B cell (primary cell): ENCODE measurements around the gene SLC35B3. TPM values are rescaled to one million over a fixed set of nuclear protein-coding genes. Genes with fewer than 3 reads are reported as not detected.

Experiments
- ATAC-seq: fragments of 200-7000 bp; cut with Tn5 transposase; one replicate; pipeline ENCODE4 v1.10.0; 2021; ENCODE audit warnings: low read depth, mild to moderate bottlenecking, moderate number of reproducible peaks, moderate library complexity
- CTCF ChIA-PET: fragments of 350-600 bp; sonication (Branson Sonifier 250); formaldehyde crosslinking; loops from one replicate; lab custom pipeline; 2021; ENCODE audit warnings: antibody characterized with exemption, inconsistent platforms; lab: Charles Lee
- POLR2A ChIA-PET: fragments of 350-600 bp; sonication (Branson Sonifier 250); formaldehyde crosslinking; loops from one replicate; lab custom pipeline; 2021; ENCODE audit warnings: antibody characterized with exemption; lab: Charles Lee
- DNase-seq: peaks from one replicate; pipeline ENCODE4 v3.0.0; 2013
- H2AFZ ChIP-seq: 2 replicates; pipeline ENCODE4 v1.6.1; 2012; ENCODE audit warnings: mild to moderate bottlenecking, low read depth, low read length; ENCODE audit not compliant: insufficient read depth, poor library complexity, severe bottlenecking
- H3K27ac ChIP-seq, 2 donors: 1 replicate in 1 of 2; 2 replicates in 1 of 2; pipeline ENCODE4 v1.5.1; 2012 to 2013; ENCODE audit warnings: low read length in 2 of 2, mild to moderate bottlenecking in 2 of 2, moderate library complexity in 1 of 2
- H3K27me3 ChIP-seq, 4 experiments: fragments of 200-600 bp in 1 of 4; sonication (generic) in 1 of 4; replicated peaks in 1 of 4; 1 replicate in 2 of 4; 2 replicates in 2 of 4; pipeline versions ENCODE4 v1.6.1 to v1.7.0; 2013 to 2016; ENCODE audit warnings: low read length in 3 of 4, mild to moderate bottlenecking in 2 of 4, mixed read lengths in 1 of 4, moderate library complexity in 1 of 4; ENCODE audit not compliant: insufficient read depth in 4 of 4, control insufficient read depth in 3 of 4; ENCODE audit errors: control extremely low read depth in 1 of 4
- H3K36me3 ChIP-seq, 2 experiments: replicated peaks in 1 of 2; 1 replicate in 1 of 2; 2 replicates in 1 of 2; pipeline versions ENCODE4 v1.6.1 to v1.7.1; 2013; ENCODE audit warnings: low read length in 1 of 2; ENCODE audit not compliant: insufficient read depth in 2 of 2, control insufficient read depth in 1 of 2; ENCODE audit errors: control extremely low read depth in 1 of 2, extremely low read depth in 1 of 2
- H3K4me1 ChIP-seq, 2 donors: fragments of 200-600 bp in 1 of 2; sonication (generic) in 1 of 2; 1 replicate in 1 of 2; 2 replicates in 1 of 2; pipeline versions ENCODE4 v1.5.1 to v1.6.1; 2013 to 2017; ENCODE audit warnings: low read length in 2 of 2; ENCODE audit not compliant: control insufficient read depth in 2 of 2, insufficient read depth in 2 of 2
- H3K4me2 ChIP-seq: replicated peaks from 2 replicates; pipeline ENCODE3; 2012; ENCODE audit warnings: mild to moderate bottlenecking, low read depth, low read length; ENCODE audit not compliant: poor library complexity, severe bottlenecking
- H3K4me3 ChIP-seq, 5 experiments: fragments of 200-600 bp in 1 of 5; sonication (generic) in 1 of 5; 1 replicate in 3 of 5; 2 replicates in 2 of 5; pipeline versions ENCODE4 v1.5.1 to v1.7.0; 2011 to 2016; ENCODE audit warnings: low read length in 4 of 5, mild to moderate bottlenecking in 4 of 5, low read depth in 2 of 5, control low read depth in 1 of 5, moderate library complexity in 1 of 5; ENCODE audit not compliant: insufficient read depth in 1 of 5; ENCODE audit errors: control extremely low read depth in 1 of 5, extremely low read depth in 1 of 5
- H3K79me2 ChIP-seq: fragments of 200-600 bp; sonication (generic); one replicate; pipeline ENCODE4 v1.6.0; 2016; ENCODE audit warnings: low read length; ENCODE audit not compliant: control insufficient read depth, insufficient read depth
- H3K9ac ChIP-seq: fragments of 200-600 bp; sonication (generic); 2 replicates; pipeline ENCODE4 v1.6.1; 2017; ENCODE audit warnings: mild to moderate bottlenecking, low read length, moderate library complexity
- H3K9me3 ChIP-seq, 3 donors: one replicate each; pipeline versions ENCODE4 v1.6.1 to v1.7.1; 2013; ENCODE audit warnings: low read length in 2 of 3; ENCODE audit not compliant: control insufficient read depth in 2 of 3, insufficient read depth in 1 of 3; ENCODE audit errors: control extremely low read depth in 1 of 3
- H4K20me1 ChIP-seq: 2 replicates; pipeline ENCODE4 v1.6.0; 2012; ENCODE audit warnings: mild to moderate bottlenecking, low read length; ENCODE audit not compliant: insufficient read depth, control insufficient read depth, poor library complexity, severe bottlenecking
- H3K27ac Mint-ChIP-seq: one replicate; pipeline ENCODE4 v1.8.0; 2021; ENCODE audit warnings: mixed read lengths
- H3K27me3 Mint-ChIP-seq: one replicate; pipeline ENCODE4 v1.8.0; 2021; ENCODE audit warnings: mixed read lengths
- H3K4me1 Mint-ChIP-seq: one replicate; pipeline ENCODE4 v1.8.0; 2021; ENCODE audit warnings: mixed read lengths
- H3K4me3 Mint-ChIP-seq: one replicate; pipeline ENCODE4 v1.8.0; 2021; ENCODE audit warnings: mixed read lengths
- H3K9me3 Mint-ChIP-seq: one replicate; pipeline ENCODE4 v1.8.0; 2022; ENCODE audit warnings: mixed read lengths; ENCODE audit not compliant: insufficient read depth
- EZH2 ChIP-seq: IDR thresholded peaks from 2 replicates; pipeline ENCODE4 v1.6.1; 2012; ENCODE audit warnings: borderline replicate concordance, low read depth, mild to moderate bottlenecking, moderate library complexity, low read length; ENCODE audit not compliant: insufficient read depth, poor library complexity, severe bottlenecking
- WGBS: methylation state at CpG from one replicate; pipeline ENCODE4 v1.1.5; 2013; ENCODE audit warnings: missing lambda C conversion rate; ENCODE audit not compliant: insufficient coverage; 5-methylcytosine and 5-hydroxymethylcytosine counted together
- intact Hi-C: fragments of 100-400 bp; cut with micrococcal nuclease; formaldehyde crosslinking; loops from one replicate; pipeline ENCODE4 v1.10.0; 2022
- polyA plus RNA-seq: library from polyadenylated mRNA; depleted of rRNA; stranded (reverse); fragments of >200 nt; gene quantifications from 2 replicates; pipeline ENCODE4 v1.2.3, GENCODE V29; 2012
- total RNA-seq, 2 donors: library from RNA; stranded (reverse); fragments of 120-200 nt in 1 of 2; gene quantifications; 1 replicate in 1 of 2; 2 replicates in 1 of 2; pipeline versions ENCODE4 v1.2.3 to v1.2.4, GENCODE V29; 2013 to 2022
- TF ChIP-seq, protein P1 (sequence below): fragments of 200-600 bp; IDR thresholded peaks from one replicate; pipeline ENCODE4 v1.8.0; 2022; ENCODE audit warnings: antibody characterized with exemption, mild to moderate bottlenecking

SLC35B3 gene
- total and polyA plus RNA-seq, 2 donors (not counting 1 experiment from before 2014, with no cell fraction given), result 9.5 to 17.1 TPM

DNA sequence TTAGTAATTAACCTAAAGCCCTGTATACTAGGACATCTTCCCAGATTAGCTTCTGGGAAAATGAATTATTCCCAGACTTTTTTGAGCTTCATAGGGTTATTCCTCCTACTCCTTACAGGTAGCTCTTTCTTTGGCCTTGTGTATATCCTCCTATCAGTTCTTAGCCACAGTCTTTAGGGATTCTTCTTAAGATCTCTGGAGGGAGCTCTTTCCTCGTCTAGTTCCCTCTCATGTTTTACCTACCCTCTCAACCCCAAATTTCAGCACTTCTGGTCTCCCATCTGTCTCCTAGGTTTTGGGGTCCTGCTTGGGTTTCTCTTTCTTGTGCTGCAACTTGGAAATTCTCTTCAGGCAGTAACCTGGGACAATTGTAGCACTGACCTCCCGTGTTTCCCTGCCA, 46.4 kb upstream of the SLC35B3 start:
- no peaks in the 10 kb centered on the region for H3K36me3 ChIP-seq
- WGBS, result no CpG with 5 or more reads among the region's 2 CpGs
- H2AFZ ChIP-seq, result no peak overlapping the region
- no peak overlapping the region for H3K4me3 ChIP-seq
- no peaks in the 10 kb centered on the region for H3K79me2 ChIP-seq
- H3K9ac ChIP-seq, result no peak overlapping the region
- CTCF ChIA-PET, result no interaction called here
- H3K9me3 Mint-ChIP-seq, result no peaks in the 10 kb centered on the region
- no peaks in the 10 kb centered on the region for H3K4me1 ChIP-seq
- no peak overlapping the region for H3K27ac ChIP-seq
- H3K27ac Mint-ChIP-seq, result no peak overlapping the region
- TF ChIP-seq, protein P1, sequence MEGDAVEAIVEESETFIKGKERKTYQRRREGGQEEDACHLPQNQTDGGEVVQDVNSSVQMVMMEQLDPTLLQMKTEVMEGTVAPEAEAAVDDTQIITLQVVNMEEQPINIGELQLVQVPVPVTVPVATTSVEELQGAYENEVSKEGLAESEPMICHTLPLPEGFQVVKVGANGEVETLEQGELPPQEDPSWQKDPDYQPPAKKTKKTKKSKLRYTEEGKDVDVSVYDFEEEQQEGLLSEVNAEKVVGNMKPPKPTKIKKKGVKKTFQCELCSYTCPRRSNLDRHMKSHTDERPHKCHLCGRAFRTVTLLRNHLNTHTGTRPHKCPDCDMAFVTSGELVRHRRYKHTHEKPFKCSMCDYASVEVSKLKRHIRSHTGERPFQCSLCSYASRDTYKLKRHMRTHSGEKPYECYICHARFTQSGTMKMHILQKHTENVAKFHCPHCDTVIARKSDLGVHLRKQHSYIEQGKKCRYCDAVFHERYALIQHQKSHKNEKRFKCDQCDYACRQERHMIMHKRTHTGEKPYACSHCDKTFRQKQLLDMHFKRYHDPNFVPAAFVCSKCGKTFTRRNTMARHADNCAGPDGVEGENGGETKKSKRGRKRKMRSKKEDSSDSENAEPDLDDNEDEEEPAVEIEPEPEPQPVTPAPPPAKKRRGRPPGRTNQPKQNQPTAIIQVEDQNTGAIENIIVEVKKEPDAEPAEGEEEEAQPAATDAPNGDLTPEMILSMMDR, result no peak
- no peak for TF ChIP-seq EZH2
- POLR2A ChIA-PET, result no interaction called here
- H3K4me2 ChIP-seq, result no peak overlapping the region
- intact Hi-C loops, result no loop called here
- no peak for ATAC-seq
- peaks cover 0 to 3% (median 2%) of the 10 kb centered on the region in 4 experiments for H3K27me3 ChIP-seq
- peaks cover 12% of the 10 kb centered on the region for H3K27me3 Mint-ChIP-seq
- peaks cover 0 to 4% (median 0%) of the 10 kb centered on the region in 3 donors for H3K9me3 ChIP-seq
- no peak overlapping the region for H3K4me3 Mint-ChIP-seq
- no peak for DNase-seq
- no peaks in the 10 kb centered on the region for H4K20me1 ChIP-seq
- H3K4me1 Mint-ChIP-seq, result no peaks in the 10 kb centered on the region

DNA sequence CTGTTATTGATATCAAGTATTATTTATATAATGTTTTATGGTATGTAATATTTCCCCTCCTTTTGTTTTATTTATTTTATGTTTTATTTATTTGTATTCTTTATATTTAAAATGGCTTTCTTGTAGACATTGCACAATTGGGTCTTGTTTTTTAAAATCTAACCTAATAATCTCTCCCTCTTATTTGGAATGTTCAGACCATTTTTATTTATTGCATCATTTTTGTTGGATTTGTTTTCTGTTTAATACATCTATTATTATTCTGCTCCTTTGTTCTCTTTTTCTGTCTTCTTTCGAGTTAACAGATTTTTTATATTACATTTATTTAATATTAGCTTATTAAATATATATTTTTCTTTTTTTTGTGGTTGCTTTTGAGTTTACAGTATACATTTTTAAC, 43.1 kb upstream of the SLC35B3 start:
- intact Hi-C loops, result no loop called here
- ChIA-PET CTCF (no interaction called here), POLR2A (no interaction called here)
- no peak for TF ChIP-seq EZH2
- TF ChIP-seq, protein P1, result no peak
- no peak overlapping the region for H3K4me3 ChIP-seq
- H3K27me3 Mint-ChIP-seq, result no peaks in the 10 kb centered on the region
- H3K36me3 ChIP-seq, result no peaks in the 10 kb centered on the region
- no peak for ATAC-seq
- H3K4me1 Mint-ChIP-seq, result no peaks in the 10 kb centered on the region
- no peak overlapping the region for H3K4me3 Mint-ChIP-seq
- H4K20me1 ChIP-seq, result no peaks in the 10 kb centered on the region
- H3K27me3 ChIP-seq, result peaks cover 0 to 3% (median 0%) of the 10 kb centered on the region in 4 experiments
- H3K27ac Mint-ChIP-seq, result no peak overlapping the region
- no peak overlapping the region for H3K4me2 ChIP-seq
- H3K27ac ChIP-seq, result no peak overlapping the region
- H3K4me1 ChIP-seq, result no peaks in the 10 kb centered on the region
- no peak overlapping the region for H3K9ac ChIP-seq
- no peak for DNase-seq
- no peaks in the 10 kb centered on the region for H3K79me2 ChIP-seq
- no peaks in the 10 kb centered on the region for H3K9me3 Mint-ChIP-seq
- peaks cover 0 to 4% (median 0%) of the 10 kb centered on the region in 3 donors for H3K9me3 ChIP-seq
- no CpG with 5 or more reads among the region's 1 CpG for WGBS
- H2AFZ ChIP-seq, result no peak overlapping the region
